ENCODE results near the gene KCMF1.

KCMF1 gene

DNA sequence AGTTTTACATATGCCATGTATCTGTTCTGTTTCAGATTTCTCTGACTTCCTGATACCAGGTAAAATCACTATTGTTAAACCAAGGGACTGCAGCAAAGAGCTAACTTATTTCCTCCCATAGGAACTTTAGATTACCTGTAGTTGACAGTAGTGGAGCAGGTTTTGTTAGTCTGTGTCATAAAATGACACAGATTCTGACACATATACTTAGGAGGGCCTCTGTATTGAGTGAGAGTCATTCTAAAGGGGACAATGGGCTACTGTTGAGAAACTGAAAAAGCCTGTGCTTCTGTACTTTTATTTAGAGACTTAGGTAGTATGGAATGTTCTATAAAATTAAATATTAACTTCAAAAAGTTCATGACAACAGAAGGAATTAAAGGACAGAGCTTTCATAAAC, 48.2 kb downstream of the KCMF1 start:
- TF ChIP-seq, protein P1, sequence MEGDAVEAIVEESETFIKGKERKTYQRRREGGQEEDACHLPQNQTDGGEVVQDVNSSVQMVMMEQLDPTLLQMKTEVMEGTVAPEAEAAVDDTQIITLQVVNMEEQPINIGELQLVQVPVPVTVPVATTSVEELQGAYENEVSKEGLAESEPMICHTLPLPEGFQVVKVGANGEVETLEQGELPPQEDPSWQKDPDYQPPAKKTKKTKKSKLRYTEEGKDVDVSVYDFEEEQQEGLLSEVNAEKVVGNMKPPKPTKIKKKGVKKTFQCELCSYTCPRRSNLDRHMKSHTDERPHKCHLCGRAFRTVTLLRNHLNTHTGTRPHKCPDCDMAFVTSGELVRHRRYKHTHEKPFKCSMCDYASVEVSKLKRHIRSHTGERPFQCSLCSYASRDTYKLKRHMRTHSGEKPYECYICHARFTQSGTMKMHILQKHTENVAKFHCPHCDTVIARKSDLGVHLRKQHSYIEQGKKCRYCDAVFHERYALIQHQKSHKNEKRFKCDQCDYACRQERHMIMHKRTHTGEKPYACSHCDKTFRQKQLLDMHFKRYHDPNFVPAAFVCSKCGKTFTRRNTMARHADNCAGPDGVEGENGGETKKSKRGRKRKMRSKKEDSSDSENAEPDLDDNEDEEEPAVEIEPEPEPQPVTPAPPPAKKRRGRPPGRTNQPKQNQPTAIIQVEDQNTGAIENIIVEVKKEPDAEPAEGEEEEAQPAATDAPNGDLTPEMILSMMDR (IDR thresholded peaks at IDR 0.05; ENCODE audit: insufficient read depth, low read depth, low read length, missing control alignments): no peak
- H3K4me3 ChIP-seq (ENCODE audit: low read length): no peak overlapping the region
- peak; percentile 83 for DNase-seq (ENCODE audit: low read depth)

- no peak for DNase-seq (ENCODE audit: low read depth)
- H3K4me3 ChIP-seq (ENCODE audit: low read length): no peak overlapping the region
- TF ChIP-seq, protein P1 (IDR thresholded peaks at IDR 0.05; ENCODE audit: insufficient read depth, low read depth, low read length, missing control alignments): no peak
Observed at GRCh38 chr2:85022232-85022631, 51.3 kb downstream of the KCMF1 start.

DNA sequence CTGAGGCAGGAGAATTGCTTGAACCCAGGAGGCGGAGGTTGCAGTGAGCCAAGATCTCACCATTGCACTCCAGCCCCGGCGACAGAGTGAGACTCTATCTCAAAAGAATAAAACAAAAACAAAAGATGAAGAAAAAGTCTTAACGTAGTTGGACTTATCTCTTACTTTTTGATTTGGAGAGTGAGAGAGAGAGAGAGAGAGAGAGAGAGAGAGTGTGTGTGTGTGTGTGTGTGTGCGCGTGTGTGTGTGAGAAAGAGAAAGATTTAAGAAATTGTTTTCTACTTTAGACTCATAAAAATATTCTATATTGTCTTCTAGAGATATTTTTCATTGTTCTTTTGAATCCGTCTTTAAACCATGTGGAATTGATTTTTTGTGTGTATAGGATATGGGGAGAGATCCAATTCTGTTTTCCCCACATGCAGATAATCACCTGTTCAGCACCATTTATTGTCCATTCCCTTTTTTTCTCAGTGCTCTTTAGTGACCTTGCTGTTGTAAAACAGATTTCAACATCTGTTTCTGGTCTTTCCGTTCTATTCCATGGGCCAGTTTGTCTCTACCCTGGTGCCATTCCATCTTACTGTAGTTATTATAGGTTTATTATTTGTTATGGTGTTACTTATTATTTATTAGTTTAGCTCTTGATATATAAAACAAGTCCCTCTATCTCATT, 53.5 kb downstream of the KCMF1 start:
- TF ChIP-seq, protein P1 (IDR thresholded peaks at IDR 0.05; ENCODE audit: insufficient read depth, low read depth, low read length, missing control alignments): no peak
- no peak overlapping the region for H3K4me3 ChIP-seq (ENCODE audit: low read length)
- DNase-seq (ENCODE audit: low read depth): no peak

DNA sequence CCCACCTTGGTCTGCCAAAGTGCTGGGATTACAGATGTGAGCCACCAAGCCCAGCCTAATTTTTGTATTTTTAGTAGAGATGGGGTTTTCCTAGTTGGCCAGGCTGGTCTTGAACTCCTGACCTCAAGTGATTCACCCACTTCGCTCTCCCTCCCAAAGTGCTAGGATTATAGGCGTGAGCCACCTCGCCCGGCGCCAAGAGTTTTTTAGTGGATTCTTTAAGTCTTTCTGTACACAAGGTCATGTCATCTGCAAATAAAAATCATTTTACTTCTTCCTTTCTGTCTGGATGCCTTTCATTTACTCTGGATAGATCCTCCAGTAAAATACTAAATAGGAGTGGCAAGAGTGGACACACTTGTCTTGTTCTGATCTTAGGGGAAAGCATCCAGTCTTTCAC, 61.7 kb downstream of the KCMF1 start:
- TF ChIP-seq, protein P1 (IDR thresholded peaks at IDR 0.05; ENCODE audit: insufficient read depth, low read depth, low read length, missing control alignments): no peak
- DNase-seq (ENCODE audit: low read depth): no peak

GRCh38 chr2:85033388-85033787, 62.4 kb downstream of the KCMF1 start:
- TF ChIP-seq, protein P1 (IDR thresholded peaks at IDR 0.05; ENCODE audit: insufficient read depth, low read depth, low read length, missing control alignments): no peak
- no peak for DNase-seq (ENCODE audit: low read depth)
- H3K4me3 ChIP-seq (ENCODE audit: low read length): no peak overlapping the region

More for the DNA sequence above, 61.7 kb downstream of the KCMF1 start:
- no peak overlapping the region for H3K4me3 ChIP-seq (ENCODE audit: low read length)

DNA sequence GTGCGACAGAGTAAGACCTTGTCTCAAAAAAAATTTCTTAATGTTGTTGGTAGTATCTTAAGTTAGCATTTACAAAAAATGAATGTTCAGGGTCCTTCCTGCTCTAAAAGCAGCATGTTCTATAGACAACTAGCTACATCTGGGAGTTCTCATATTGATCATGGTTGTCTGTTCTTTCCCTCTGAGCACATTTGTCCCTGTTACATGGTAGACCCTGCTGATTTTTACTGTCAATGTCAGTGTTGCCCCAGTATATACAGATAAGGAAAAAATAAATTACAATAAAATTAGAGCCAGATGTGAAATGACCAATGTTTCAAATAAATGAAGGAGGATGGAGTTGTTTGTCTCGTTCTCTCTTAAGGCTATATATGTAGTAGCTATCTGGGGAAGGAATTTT, 63.2 kb downstream of the KCMF1 start:
- H3K4me3 ChIP-seq (ENCODE audit: low read length): no peak overlapping the region
- TF ChIP-seq, protein P1 (IDR thresholded peaks at IDR 0.05; ENCODE audit: insufficient read depth, low read depth, low read length, missing control alignments): no peak
- DNase-seq (ENCODE audit: low read depth): no peak

- DNase-seq (ENCODE audit: low read depth): no peak
- TF ChIP-seq, protein P1 (IDR thresholded peaks at IDR 0.05; ENCODE audit: insufficient read depth, low read depth, low read length, missing control alignments): no peak
- no peak overlapping the region for H3K4me3 ChIP-seq (ENCODE audit: low read length)
Observed at GRCh38 chr2:85037622-85038021, 66.7 kb downstream of the KCMF1 start.
